Ascending aorta (tissue), 2 donors: ENCODE measurements around the gene GPR183. TPM values are rescaled to one million over a fixed set of nuclear protein-coding genes. Genes with fewer than 3 reads are reported as not detected.
A peak's percentile ranks its signal among the peaks of the same experiment; 100 is the strongest.

Experiments
- DNase-seq, 2 donors: peaks; one replicate each; pipeline ENCODE4 v3.0.0-alpha.2; 2019; ENCODE audit warnings: low spot score in 2 of 2
- H3K27ac ChIP-seq, 2 donors: fragments of 200-600 bp; sonication (generic); one replicate each; pipeline ENCODE4 v1.5.1; 2016 to 2017; ENCODE audit warnings: mild to moderate bottlenecking in 1 of 2
- H3K27me3 ChIP-seq: fragments of 200-600 bp; sonication (generic); one replicate; pipeline ENCODE4 v1.5.1; 2017
- H3K36me3 ChIP-seq, 2 donors: fragments of 200-600 bp; sonication (generic); one replicate each; pipeline ENCODE4 v1.5.1; 2016
- H3K4me1 ChIP-seq, 2 donors: fragments of 200-600 bp; sonication (generic); one replicate each; pipeline ENCODE4 v1.5.1; 2016 to 2017; ENCODE audit warnings: mild to moderate bottlenecking in 1 of 2
- H3K4me3 ChIP-seq, 2 donors: fragments of 200-600 bp; sonication (generic); one replicate each; pipeline ENCODE4 v1.5.1; 2016 to 2017; ENCODE audit warnings: mild to moderate bottlenecking in 1 of 2
- H3K9me3 ChIP-seq, 2 donors: fragments of 200-600 bp; sonication (generic); one replicate each; pipeline ENCODE4 v1.5.1; 2016
- intact Hi-C: fragments of 100-400 bp; cut with DNase I; formaldehyde crosslinking; loops from one replicate; pipeline ENCODE4 v1.15.1; 2023
- total RNA-seq: library from RNA; depleted of rRNA; stranded (reverse); fragments of >200 nt; gene quantifications from one replicate; pipeline ENCODE4 v1.1.0, GENCODE V29; 2016
- TF ChIP-seq, protein P1 (sequence below), 3 experiments: fragments of 200-600 bp in 2 of 3; fragments of 450-650 bp in 1 of 3; sonication (generic) in 2 of 3; IDR thresholded peaks; one replicate each; pipeline ENCODE4 v1.5.1; 2016 to 2019; ENCODE audit warnings: antibody characterized with exemption in 3 of 3, mild to moderate bottlenecking in 1 of 3, moderate library complexity in 1 of 3

Gene GPR183
- total RNA-seq, 1 donor from 2014 or later, result 1.1 TPM

DNA sequence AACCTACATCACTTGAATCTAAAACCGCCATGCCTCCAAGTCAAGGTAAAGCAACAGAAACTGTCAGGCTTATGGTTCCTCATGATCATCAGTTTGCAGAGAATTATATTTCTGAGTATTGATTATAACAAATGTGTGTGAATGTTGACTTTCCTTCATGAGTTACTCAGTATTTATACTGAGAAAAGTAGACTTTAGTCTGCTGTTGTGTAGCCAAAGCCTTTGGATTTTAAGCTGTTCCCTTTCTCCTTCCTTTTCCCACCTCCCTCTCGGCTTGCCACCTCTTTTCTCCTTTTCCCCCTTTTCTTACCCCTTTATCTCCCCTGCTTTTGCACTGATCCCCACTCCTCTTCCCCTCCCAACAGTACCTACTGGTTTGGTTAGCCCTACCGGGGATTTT is 28.4 kb downstream of the GPR183 start:
- DNase-seq, result no peak
- H3K36me3 ChIP-seq, result peaks cover 0 to 8% of the 10 kb centered on the region in 2 donors

DNA sequence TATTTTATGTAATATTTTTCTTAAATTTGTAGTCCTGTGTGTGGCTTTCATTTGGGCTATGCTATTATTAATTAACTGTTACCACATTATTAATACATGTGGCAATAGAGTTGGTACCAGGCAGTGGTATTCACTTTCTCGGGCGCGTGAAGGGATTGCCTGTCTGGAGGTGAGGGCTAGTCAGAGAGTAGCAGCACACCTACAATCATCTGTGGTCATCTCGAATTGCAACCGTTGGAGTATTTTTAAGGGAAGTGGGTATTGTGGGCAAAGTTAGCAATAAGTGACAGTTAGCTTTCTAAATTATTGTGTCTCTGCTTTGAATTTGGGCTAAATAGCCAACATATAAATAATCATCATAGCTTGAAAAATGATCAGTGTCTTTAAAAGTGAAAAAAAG is 29.0 kb downstream of the GPR183 start:
- TF ChIP-seq, protein P1, sequence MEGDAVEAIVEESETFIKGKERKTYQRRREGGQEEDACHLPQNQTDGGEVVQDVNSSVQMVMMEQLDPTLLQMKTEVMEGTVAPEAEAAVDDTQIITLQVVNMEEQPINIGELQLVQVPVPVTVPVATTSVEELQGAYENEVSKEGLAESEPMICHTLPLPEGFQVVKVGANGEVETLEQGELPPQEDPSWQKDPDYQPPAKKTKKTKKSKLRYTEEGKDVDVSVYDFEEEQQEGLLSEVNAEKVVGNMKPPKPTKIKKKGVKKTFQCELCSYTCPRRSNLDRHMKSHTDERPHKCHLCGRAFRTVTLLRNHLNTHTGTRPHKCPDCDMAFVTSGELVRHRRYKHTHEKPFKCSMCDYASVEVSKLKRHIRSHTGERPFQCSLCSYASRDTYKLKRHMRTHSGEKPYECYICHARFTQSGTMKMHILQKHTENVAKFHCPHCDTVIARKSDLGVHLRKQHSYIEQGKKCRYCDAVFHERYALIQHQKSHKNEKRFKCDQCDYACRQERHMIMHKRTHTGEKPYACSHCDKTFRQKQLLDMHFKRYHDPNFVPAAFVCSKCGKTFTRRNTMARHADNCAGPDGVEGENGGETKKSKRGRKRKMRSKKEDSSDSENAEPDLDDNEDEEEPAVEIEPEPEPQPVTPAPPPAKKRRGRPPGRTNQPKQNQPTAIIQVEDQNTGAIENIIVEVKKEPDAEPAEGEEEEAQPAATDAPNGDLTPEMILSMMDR (IDR thresholded peaks at IDR 0.05), result no peak
- Histone ChIP-seq H3K9me3 (no peaks in the 10 kb centered on the region), H3K4me3 (no peak overlapping the region), H3K4me1 (peaks cover 5 to 14% of the 10 kb centered on the region in 2 donors), H3K27ac (no peak overlapping the region), H3K27me3 (no peaks in the 10 kb centered on the region), H3K36me3 (peaks cover 0 to 8% of the 10 kb centered on the region in 2 donors)
- no peak for DNase-seq
- intact Hi-C loops, result no loop called here

More for the DNA sequence above, 28.4 kb downstream of the GPR183 start:
- TF ChIP-seq, protein P1 (IDR thresholded peaks at IDR 0.05), result no peak
- intact Hi-C loops, result no loop called here
- no peaks in the 10 kb centered on the region for H3K9me3 ChIP-seq
- H3K27ac ChIP-seq, result no peak overlapping the region
- H3K4me3 ChIP-seq, result no peak overlapping the region
- no peaks in the 10 kb centered on the region for H3K27me3 ChIP-seq
- peaks cover 5 to 14% of the 10 kb centered on the region in 2 donors for H3K4me1 ChIP-seq

DNA sequence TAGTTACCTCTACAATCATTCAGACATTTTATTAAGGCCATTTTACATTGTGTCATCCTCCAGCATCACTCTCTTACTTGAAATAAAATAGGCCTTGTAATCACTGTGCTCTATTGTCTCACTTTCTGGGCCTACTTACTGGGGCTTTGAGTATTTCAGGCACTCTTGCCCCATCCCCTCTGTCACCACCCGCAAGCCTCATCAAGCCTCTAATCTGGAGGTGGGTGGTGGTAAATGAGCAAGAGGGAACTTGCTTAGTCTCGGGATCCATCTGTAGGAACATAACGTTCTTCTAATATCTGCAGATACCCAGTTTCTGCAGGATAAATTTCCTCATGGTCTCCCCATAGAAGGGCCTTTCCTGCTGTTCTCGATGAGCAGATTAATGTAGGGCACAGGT is 29.6 kb downstream of the GPR183 start:
- Histone ChIP-seq H3K27ac (no peak overlapping the region), H3K4me3 (no peak overlapping the region), H3K9me3 (no peaks in the 10 kb centered on the region), H3K4me1 (peaks cover 5 to 9% of the 10 kb centered on the region in 2 donors), H3K27me3 (no peaks in the 10 kb centered on the region), H3K36me3 (peaks cover 0 to 8% of the 10 kb centered on the region in 2 donors)
- intact Hi-C loops, result no loop called here
- TF ChIP-seq, protein P1 (IDR thresholded peaks at IDR 0.05), result no peak
- peak in 1 of 2 donors; percentile 31 for DNase-seq

DNA sequence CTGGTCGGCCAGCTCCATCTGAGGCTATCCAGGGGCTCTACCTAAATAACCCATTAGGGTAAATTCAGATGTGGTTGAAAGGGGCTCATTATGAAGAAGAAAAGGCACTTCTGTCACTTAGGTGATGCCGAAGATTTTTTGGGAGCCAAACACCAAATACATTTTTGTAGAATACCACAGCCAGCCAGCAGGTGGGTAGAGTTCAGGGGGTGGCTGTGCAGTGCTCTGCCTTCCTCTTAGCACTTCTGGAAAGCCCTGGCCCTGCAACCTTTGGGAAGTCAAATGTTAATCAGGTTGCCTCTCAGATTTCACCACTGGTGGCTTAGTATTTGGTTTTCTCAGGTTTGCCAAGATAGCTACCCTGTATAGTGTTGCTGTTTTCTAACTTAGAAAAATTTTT is 30.5 kb downstream of the GPR183 start:
- H3K36me3 ChIP-seq, result peaks cover 0 to 8% of the 10 kb centered on the region in 2 donors
- intact Hi-C loops, result no loop called here

DNA sequence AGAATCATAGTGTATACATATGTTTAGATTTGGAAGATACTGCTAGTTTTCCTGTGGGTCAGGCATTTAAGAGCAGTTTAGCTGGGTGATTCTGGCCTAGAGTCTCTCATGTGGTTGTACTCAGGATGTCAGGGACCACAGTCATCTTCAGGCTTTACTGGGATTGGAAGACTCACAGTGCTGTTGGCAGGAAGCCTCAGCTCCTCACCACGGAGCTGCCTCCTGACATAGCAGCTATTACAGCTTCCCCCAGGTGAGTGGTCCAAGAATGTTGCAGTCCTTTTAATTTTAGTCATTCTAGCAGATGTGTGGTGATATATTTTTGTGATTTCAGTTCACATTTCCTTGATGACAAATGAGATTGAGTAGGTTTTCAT is 32.1 kb downstream of the GPR183 start:
- Histone ChIP-seq H3K4me3 (no peak overlapping the region), H3K36me3 (peaks cover 0 to 8% of the 10 kb centered on the region in 2 donors), H3K4me1 (no peaks in the 10 kb centered on the region), H3K27ac (no peak overlapping the region), H3K27me3 (no peaks in the 10 kb centered on the region), H3K9me3 (no peaks in the 10 kb centered on the region)
- TF ChIP-seq, protein P1 (IDR thresholded peaks at IDR 0.05), result no peak
- intact Hi-C loops, result no loop called here
- DNase-seq, result no peak

More for the DNA sequence above, 30.5 kb downstream of the GPR183 start:
- Histone ChIP-seq H3K4me1 (peaks cover 0 to 2% of the 10 kb centered on the region in 2 donors), H3K27me3 (no peaks in the 10 kb centered on the region), H3K9me3 (no peaks in the 10 kb centered on the region), H3K27ac (no peak overlapping the region), H3K4me3 (no peak overlapping the region)
- DNase-seq, result no peak
- TF ChIP-seq, protein P1 (IDR thresholded peaks at IDR 0.05), result no peak

DNA sequence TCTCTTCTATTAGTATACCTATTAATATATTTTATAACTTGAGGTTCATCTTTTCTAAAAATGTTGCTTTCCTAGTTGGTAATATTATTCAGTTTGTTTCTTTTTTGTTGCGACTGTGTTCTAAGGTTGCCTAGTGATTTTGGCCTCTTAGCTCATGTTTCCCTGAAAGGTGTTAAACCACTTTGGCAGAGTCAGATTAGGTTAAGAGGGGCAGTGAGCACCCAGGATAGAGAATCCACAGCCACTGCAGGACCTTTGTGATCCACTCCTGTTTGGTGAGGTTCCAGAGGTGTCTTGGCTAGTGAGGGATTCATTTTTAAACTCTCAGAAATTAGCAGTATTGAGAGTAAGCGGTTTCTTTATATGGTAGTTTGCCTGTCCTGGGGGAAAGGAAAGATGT is 34.1 kb downstream of the GPR183 start:
- intact Hi-C loops, result no loop called here
- H3K27me3 ChIP-seq, result no peaks in the 10 kb centered on the region
- no peaks in the 10 kb centered on the region for H3K4me1 ChIP-seq
- no peak overlapping the region for H3K4me3 ChIP-seq
- TF ChIP-seq, protein P1 (IDR thresholded peaks at IDR 0.05), result no peak
- no peak overlapping the region for H3K27ac ChIP-seq
- no peaks in the 10 kb centered on the region for H3K9me3 ChIP-seq
- H3K36me3 ChIP-seq, result peaks cover 0 to 4% of the 10 kb centered on the region in 2 donors
- no peak for DNase-seq
